HG02852 (cell line): Measurements from ENCODE around the gene DNASE1.

Source experiments
- ATAC-seq: cut with Tn5 transposase; IDR thresholded peaks from one replicate; pipeline ENCODE4 v1.9.1; 2021; ENCODE audit warnings: mild to moderate bottlenecking, moderate library complexity; ENCODE audit not compliant: unreplicated experiment

Gene DNASE1

GRCh38 chr16:3694051-3694450 lies 39.6 kb downstream of the DNASE1 start:
- ATAC-seq: no peak

GRCh38 chr16:3695610-3696369 lies 41.3 kb downstream of the DNASE1 start:
- no peak for ATAC-seq

GRCh38 chr16:3696425-3697218 lies 42.1 kb downstream of the DNASE1 start:
- ATAC-seq: no peak

- no peak for ATAC-seq
Observed at GRCh38 chr16:3698941-3699340, 44.5 kb downstream of the DNASE1 start.

- ATAC-seq: no peak
Observed at GRCh38 chr16:3701531-3701930, 47.0 kb downstream of the DNASE1 start.

GRCh38 chr16:3702082-3702481 lies 47.6 kb downstream of the DNASE1 start:
- no peak for ATAC-seq

- ATAC-seq: no peak
Observed at GRCh38 chr16:3706253-3707012, 51.9 kb downstream of the DNASE1 start.
